GM12872 (cell line): ENCODE measurements around the gene GRAMD4.

Source experiments
- TF ChIP-seq, protein P1 (sequence below): IDR thresholded peaks from 3 replicates; pipeline ENCODE4 v1.5.1; 2011; ENCODE audit warnings: low read depth, mild to moderate bottlenecking, low read length, moderate library complexity; ENCODE audit not compliant: insufficient read depth

The GRAMD4 gene

GRCh38 chr22:46656856-46657654 is 36.9 kb downstream of the GRAMD4 start:
- TF ChIP-seq, protein P1, sequence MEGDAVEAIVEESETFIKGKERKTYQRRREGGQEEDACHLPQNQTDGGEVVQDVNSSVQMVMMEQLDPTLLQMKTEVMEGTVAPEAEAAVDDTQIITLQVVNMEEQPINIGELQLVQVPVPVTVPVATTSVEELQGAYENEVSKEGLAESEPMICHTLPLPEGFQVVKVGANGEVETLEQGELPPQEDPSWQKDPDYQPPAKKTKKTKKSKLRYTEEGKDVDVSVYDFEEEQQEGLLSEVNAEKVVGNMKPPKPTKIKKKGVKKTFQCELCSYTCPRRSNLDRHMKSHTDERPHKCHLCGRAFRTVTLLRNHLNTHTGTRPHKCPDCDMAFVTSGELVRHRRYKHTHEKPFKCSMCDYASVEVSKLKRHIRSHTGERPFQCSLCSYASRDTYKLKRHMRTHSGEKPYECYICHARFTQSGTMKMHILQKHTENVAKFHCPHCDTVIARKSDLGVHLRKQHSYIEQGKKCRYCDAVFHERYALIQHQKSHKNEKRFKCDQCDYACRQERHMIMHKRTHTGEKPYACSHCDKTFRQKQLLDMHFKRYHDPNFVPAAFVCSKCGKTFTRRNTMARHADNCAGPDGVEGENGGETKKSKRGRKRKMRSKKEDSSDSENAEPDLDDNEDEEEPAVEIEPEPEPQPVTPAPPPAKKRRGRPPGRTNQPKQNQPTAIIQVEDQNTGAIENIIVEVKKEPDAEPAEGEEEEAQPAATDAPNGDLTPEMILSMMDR, result no peak

DNA sequence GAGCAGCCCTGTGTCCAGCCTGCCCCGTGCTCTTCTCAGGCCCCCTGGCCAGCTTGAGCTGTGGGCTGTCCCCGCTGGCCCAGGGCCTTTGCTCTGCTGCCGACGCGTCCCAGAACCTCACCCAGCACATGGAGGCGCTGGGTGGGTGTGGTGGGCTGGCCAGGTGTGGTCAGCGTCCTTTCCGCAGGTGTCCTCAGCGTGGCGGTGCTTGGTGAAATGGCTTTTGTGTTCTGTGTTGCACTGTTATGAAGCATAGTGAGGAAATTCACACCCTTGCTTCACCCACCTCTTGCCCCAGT is 37.4 kb downstream of the GRAMD4 start:
- TF ChIP-seq, protein P1, result no peak

GRCh38 chr22:46657996-46658947 is 38.1 kb downstream of the GRAMD4 start:
- TF ChIP-seq, protein P1, result no peak

DNA sequence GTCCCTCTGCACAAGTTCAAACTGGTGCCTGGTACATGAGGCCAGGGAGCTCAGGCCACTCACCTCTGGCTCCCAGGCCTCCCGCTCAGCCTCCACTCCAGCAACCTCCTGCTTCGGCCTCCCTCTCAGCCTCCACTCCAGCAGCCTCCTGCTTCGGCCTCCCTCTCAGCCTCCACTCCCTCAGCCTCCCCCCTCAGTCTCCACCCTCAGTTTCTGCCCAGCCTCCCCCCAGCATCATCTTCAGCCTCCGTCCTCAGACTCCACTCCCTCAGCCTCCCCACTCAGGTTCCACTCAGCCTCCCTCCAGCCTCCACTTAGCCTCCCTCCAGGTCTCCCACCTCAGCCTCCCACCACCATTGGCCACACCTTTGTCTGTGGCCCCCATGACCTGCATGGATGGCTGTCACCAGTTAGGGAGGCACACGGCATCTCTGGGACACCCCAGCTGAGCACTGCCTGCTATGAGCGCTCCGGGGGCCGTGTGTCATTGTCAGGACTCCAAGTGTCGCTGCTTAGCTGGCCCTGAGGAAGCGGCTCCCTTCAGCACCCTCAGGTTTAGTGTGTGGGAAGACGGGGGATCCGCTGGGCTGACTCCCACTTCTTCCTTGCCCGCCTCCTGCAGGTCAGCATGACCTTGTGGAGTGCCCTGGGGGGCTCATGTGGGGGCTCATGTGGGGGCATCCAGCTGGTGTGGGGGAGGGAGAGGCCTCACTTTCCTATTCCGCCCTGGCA is 39.0 kb downstream of the GRAMD4 start:
- TF ChIP-seq, protein P1, result no peak

GRCh38 chr22:46659791-46660186 is 39.6 kb downstream of the GRAMD4 start:
- TF ChIP-seq, protein P1, result no peak

DNA sequence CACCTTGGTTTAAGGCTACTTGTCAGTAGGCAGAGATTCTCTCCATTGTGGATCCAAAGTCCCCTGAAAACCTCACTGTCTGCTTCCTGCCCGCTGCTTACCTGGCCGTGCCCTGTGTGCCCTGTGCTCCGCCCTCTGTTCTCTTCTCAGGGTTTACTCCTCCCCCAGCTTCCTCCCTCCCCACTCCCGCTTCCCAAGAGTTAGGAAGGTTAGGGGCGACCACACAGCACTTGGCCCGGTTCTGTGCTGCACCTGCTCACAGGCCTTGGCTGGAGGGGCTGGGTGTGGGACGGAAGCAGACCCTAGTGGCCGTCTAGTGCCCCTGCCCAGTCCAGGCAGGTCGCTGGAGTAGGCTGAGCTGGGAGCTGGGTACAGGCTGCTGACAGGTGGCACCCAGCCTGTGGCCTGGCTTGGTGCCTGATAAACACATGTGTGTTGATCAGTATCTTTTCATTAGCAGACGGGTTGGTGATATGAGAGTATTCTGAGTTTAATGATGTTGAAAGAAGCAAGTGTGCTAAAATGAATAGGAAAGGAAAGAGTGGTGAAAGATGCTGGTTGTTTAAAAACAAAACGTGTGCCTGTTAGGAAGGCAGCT is 40.5 kb downstream of the GRAMD4 start:
- TF ChIP-seq, protein P1, result no peak
